CD4-positive, alpha-beta T cell treated with Interleukin-15 for 1 hour (primary cell): Measurements from ENCODE around the gene FBRSL1.

Experiments used
- DNase-seq: peaks from one replicate; pipeline ENCODE4 v3.0.0-alpha.2; 2020

FBRSL1 gene

GRCh38 chr12:132513458-132514135 lies 23.6 kb downstream of the FBRSL1 start:
- no peak for DNase-seq

DNA sequence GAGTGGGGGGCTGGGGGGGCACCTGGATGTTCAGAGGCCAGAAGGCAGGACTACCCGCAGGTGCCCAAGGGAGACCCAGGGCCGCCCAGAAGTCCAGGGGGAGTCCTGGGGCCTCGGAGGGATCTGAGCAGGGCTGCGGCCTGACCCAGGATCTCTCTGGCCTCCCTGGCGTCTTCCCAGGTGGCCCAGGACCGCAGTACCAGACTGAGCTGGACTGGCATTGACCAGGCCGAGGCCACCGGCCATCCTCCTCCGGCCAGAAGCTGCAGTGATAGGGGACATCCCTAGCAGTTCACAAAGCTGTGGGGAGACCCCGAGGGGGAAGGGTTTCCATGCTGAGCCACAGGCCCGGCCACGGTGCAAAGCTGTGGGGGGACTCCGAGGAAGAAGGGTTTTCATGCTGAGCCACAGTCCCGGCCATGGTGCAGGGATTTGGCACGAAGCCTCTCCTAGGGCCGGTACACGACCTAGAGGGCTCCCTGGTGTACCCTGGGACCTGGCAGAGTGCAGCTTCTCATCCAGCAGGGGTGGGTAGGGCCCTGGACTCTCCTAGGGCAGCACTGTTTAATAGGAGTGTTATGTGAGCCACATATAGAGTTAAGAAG lies 24.4 kb downstream of the FBRSL1 start:
- DNase-seq, result no peak

- no peak for DNase-seq
Measured at GRCh38 chr12:132514838-132515237, 24.9 kb downstream of the FBRSL1 start.

- no peak for DNase-seq
Measured at GRCh38 chr12:132516095-132517012, 26.4 kb downstream of the FBRSL1 start.

GRCh38 chr12:132517013-132517739 lies 27.2 kb downstream of the FBRSL1 start:
- DNase-seq, result no peak

- DNase-seq, result no peak
Measured at GRCh38 chr12:132517740-132518100, 27.8 kb downstream of the FBRSL1 start.

GRCh38 chr12:132518354-132518992 lies 28.5 kb downstream of the FBRSL1 start:
- no peak for DNase-seq

DNA sequence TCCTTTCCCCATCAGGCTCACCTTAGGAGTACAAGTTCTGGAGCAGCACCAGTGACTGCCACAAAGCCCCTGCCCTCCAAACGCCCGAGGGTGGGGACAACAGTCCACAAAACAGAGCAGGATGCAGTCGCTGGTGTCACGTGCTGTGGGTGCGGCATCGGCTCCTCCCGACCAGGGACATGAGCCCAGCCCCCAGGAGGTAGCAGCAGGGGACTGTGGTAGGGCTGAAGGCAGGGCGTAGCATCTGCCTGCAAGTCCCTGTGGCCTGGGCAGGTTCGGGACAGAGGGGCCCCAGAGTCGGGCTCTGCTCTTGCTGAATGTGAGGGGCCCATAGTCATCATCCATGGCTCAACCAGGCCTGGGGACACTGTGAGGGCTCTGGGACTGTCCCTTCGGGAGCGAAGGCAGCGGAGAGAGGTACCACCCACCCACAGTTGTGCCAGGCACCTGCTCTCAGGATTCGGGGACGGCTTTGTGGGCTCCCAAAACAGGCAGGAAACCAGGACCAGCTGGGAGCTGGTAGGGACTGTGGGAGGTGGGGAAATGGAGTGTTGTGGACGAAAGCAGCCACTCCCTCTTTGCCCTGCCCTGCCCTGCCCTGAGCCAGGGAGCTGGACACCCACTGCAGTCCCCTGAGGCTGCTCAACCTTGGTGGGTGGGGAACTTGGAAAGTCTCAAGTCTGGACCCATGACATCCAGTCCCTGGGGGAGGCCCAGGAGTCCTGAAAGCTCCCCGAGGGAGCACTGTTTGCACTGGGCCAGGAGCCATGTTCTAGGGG lies 30.7 kb downstream of the FBRSL1 start:
- no peak for DNase-seq

GRCh38 chr12:132521200-132521580 lies 31.2 kb downstream of the FBRSL1 start:
- no peak for DNase-seq

- no peak for DNase-seq
Measured at GRCh38 chr12:132521712-132522292, 31.9 kb downstream of the FBRSL1 start.

GRCh38 chr12:132522592-132523380 lies 32.8 kb downstream of the FBRSL1 start:
- DNase-seq, result no peak

GRCh38 chr12:132523576-132524331 lies 33.8 kb downstream of the FBRSL1 start:
- DNase-seq, result peak; percentile 70

- DNase-seq, result no peak
Measured at GRCh38 chr12:132524405-132524804, 34.5 kb downstream of the FBRSL1 start.

DNA sequence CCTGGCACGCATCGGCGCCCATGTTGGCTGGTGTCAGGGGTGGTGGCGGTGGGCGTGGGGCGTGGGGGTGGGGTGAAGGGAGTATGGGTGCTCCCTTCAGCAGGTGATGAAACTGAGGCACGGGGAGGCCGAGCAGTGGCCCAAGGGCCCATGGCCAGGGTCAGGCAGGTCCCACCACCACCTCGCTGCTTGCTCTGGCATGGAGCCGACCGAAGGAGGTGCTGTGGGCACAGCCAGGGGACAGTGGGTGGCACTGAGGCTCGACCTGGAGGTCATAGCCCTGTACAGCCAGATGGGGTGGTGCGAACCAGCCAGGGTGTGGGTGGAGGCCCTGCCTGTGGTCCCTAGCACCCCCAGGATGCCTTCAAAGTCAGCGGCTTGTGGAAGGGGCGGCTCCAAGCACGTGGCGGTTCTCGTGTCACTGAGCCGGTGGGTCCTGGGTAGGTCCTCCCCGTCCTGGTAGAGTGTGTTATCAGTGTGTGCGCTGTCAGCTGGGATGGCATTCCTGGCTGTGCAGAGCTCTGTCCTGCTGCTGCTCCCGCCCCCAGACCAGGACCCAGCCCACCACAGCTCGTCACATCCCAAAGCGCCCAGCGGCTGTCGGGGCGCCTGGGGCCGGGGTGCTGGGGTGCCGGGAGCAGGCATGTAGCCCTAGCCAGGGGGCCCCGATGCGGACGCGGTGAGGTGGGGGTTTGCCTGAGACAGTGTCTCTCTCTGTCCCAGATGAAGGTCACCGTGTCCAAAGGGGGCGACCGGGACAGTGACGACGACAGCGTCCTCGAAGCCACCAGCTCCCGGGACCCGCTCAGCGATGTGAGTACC lies 35.3 kb downstream of the FBRSL1 start:
- no peak for DNase-seq

- no peak for DNase-seq
Measured at GRCh38 chr12:132525833-132526455, 36.0 kb downstream of the FBRSL1 start.

GRCh38 chr12:132527186-132527882 lies 37.4 kb downstream of the FBRSL1 start:
- DNase-seq, result no peak

DNA sequence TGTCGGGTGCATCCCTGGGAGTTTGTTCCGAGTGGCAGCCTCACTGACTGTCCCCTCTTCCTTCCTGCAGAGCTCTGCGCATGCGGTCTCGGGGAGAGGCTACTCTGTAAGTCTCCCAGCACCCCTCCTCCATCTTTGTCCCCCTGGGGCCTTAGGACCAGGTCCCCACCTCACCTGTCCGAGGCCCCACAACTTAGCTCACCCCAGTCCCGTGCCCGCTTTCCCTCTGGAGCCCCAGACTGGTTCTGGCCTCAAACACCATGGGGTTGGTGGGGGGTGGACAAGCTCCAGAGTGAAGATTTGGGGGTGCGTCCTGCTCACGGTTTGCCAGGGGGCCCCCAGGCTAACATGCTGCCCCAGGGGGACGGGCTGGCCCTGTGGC lies 37.9 kb downstream of the FBRSL1 start:
- no peak for DNase-seq
